Activated CD4-positive, CD25-positive, alpha-beta regulatory T cell (primary cell): Measurements from ENCODE around the gene LINGO4.
"Not testable (repeated sequence)": the region's sequence is repeated elsewhere in the genome, so short reads cannot be mapped to it uniquely, and the experiment has no call there.

Source experiments
- DNase-seq, 4 experiments: peaks; one replicate each; lab custom pipeline; 2025; lab: John Stamatoyannopoulos, UW

The LINGO4 gene

GRCh38 chr1:151782741-151783140 lies 22.5 kb downstream of the LINGO4 start:
- no peak for DNase-seq

- DNase-seq = not testable (repeated sequence)
Measured at GRCh38 chr1:151782026-151782425, 23.2 kb downstream of the LINGO4 start.

- DNase-seq = not testable (repeated sequence)
Measured at GRCh38 chr1:151780736-151781135, 24.5 kb downstream of the LINGO4 start.

GRCh38 chr1:151779852-151780251 lies 25.4 kb downstream of the LINGO4 start:
- no peak for DNase-seq

- DNase-seq = no peak
Measured at GRCh38 chr1:151777317-151777716, 27.9 kb downstream of the LINGO4 start.

GRCh38 chr1:151776665-151777062 lies 28.6 kb downstream of the LINGO4 start:
- DNase-seq = no peak

GRCh38 chr1:151775894-151776664 lies 29.1 kb downstream of the LINGO4 start:
- DNase-seq = no peak

GRCh38 chr1:151774256-151774922 lies 30.8 kb downstream of the LINGO4 start:
- DNase-seq = no peak

- DNase-seq = no peak
Measured at GRCh38 chr1:151773702-151774101, 31.5 kb downstream of the LINGO4 start.

- DNase-seq = not testable (repeated sequence)
Measured at GRCh38 chr1:151769270-151769669, 35.9 kb downstream of the LINGO4 start.

- not testable (repeated sequence) for DNase-seq
Measured at GRCh38 chr1:151768351-151769066, 36.7 kb downstream of the LINGO4 start.

GRCh38 chr1:151763990-151764389 lies 41.2 kb downstream of the LINGO4 start:
- DNase-seq = no peak

- DNase-seq = peak; percentile 67 to 77 (median 72)
Measured at GRCh38 chr1:151762941-151763921, 42.0 kb downstream of the LINGO4 start, which contains the start of gene MRPL9. TSS of gene MRPL9 (minus strand) at chr1:151763496. CDS start at chr1:151763479, 17 bp downstream.

GRCh38 chr1:151760597-151761385 lies 44.4 kb downstream of the LINGO4 start:
- no peak for DNase-seq

- DNase-seq = no peak
Measured at GRCh38 chr1:151759241-151759640, 46.0 kb downstream of the LINGO4 start.

- DNase-seq = no peak
Measured at GRCh38 chr1:151756291-151756690, 48.9 kb downstream of the LINGO4 start.
